BE2C (cell line): ENCODE data around the gene CNOT1.

Experiments used
- DNase-seq: peaks from one replicate; pipeline ENCODE4 v3.0.0-alpha.2; 2020
- H3K27me3 ChIP-seq: fragments of 250-450 bp; sonication (Bioruptor Pico); 2 replicates; pipeline ENCODE4 v1.5.1; 2020; ENCODE audit warnings: mild to moderate bottlenecking
- H3K36me3 ChIP-seq: fragments of 250-450 bp; sonication (Bioruptor Pico); 2 replicates; pipeline ENCODE4 v1.5.1; 2020; ENCODE audit warnings: mild to moderate bottlenecking
- H3K4me1 ChIP-seq: fragments of 250-450 bp; sonication (Bioruptor Pico); 2 replicates; pipeline ENCODE4 v1.5.1; 2020
- H3K4me3 ChIP-seq: 2 replicates; pipeline ENCODE4 v1.5.1; 2011; ENCODE audit warnings: low read depth, low read length
- H3K9me3 ChIP-seq: fragments of 250-450 bp; sonication (Bioruptor Pico); 2 replicates; pipeline ENCODE4 v1.5.1; 2020
- CTCF ChIP-seq: IDR thresholded peaks from 2 replicates; pipeline ENCODE4 v1.5.1; 2012; ENCODE audit warnings: mild to moderate bottlenecking, low read depth, low read length

The CNOT1 gene

GRCh38 chr16:58654560-58655214 is 25.1 kb upstream of the CNOT1 start:
- no peak overlapping the region for H3K4me3 ChIP-seq
- no peak for DNase-seq
- no peak for TF ChIP-seq CTCF

DNA sequence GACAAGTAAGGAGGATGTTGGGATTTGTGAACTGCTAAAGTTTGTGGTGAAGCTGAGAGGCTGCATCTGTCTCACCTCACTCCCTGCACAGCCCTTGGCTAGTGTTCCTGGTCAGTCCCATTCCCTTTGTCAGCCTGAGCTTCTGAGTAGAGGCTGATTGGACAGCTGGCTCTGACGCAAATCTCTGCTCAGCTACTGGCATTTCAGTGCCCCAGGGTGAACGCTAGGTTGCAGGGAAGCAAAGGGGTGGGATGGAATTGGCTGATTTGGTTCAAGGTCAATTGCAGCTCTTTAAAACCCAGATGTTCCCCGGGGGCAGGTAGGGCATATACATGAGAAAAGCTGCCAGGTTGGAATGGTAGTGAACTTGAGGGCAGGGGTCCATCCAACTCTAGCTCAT is 23.1 kb upstream of the CNOT1 start:
- Histone ChIP-seq H3K4me1 (no peaks in the 10 kb centered on the region; the same call in 1 of the 2 replicates), H3K9me3 (no peaks in the 10 kb centered on the region), H3K4me3 (no peak overlapping the region), H3K36me3 (no peaks in the 10 kb centered on the region), H3K27me3 (no peaks in the 10 kb centered on the region)
- peak; percentile 88 for DNase-seq
- TF ChIP-seq CTCF = no peak; the same call in 1 of the 2 replicates

More at GRCh38 chr16:58654560-58655214, 25.1 kb upstream of the CNOT1 start:
- Histone ChIP-seq H3K9me3 (no peaks in the 10 kb centered on the region), H3K27me3 (no peaks in the 10 kb centered on the region), H3K4me1 (no peaks in the 10 kb centered on the region; the same call in 1 of the 2 replicates), H3K36me3 (no peaks in the 10 kb centered on the region)

- Histone ChIP-seq H3K4me1 (no peaks in the 10 kb centered on the region; the same call in 1 of the 2 replicates), H3K27me3 (no peaks in the 10 kb centered on the region), H3K4me3 (no peak overlapping the region), H3K36me3 (no peaks in the 10 kb centered on the region), H3K9me3 (no peaks in the 10 kb centered on the region)
- TF ChIP-seq CTCF = no peak
- DNase-seq = no peak
Measured at GRCh38 chr16:58651965-58652348, 22.3 kb upstream of the CNOT1 start.

DNA sequence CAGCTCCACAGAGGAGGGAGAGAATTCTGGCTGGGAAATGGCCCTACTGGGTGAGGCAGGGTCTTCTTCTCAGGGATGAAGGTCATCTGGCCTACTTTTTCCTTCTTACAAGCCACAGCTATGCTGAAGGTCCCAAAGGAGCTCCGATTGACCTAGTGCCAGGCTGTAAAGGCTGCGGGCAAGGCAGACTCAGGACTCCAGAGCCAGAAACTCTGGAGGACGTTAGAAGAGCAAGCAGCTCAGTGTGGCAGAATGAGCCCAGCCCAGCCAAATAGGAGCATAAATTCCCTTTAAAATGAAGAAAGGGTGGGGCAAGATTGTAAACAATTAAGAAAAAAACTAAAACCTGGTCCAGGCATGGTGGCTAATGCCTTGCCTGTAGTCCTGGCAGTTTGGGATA is 20.1 kb upstream of the CNOT1 start:
- Histone ChIP-seq H3K4me3 (no peak overlapping the region), H3K4me1 (no peaks in the 10 kb centered on the region; the same call in 1 of the 2 replicates), H3K36me3 (no peaks in the 10 kb centered on the region), H3K27me3 (no peaks in the 10 kb centered on the region), H3K9me3 (no peaks in the 10 kb centered on the region)
- no peak for DNase-seq
- no peak for TF ChIP-seq CTCF

DNA sequence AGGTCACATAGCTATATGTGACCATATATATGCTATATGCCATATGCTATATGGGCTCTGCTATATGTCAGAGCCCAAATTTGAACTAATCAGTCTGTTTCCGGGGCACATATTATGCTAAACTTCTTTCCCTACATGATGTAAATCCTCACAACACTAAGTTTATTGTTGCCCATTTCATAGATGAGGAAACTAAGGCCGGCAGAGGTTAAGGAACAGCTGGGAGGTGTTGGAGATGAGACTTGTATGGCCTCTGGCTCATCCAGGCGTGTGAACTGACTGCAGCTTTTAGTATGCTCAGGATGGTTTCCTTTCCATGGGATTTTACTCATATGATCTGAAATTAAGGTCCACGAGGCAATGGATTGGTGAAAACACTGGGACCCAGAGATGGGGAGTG is 17.5 kb upstream of the CNOT1 start:
- TF ChIP-seq CTCF = no peak
- no peaks in the 10 kb centered on the region for H3K4me1 ChIP-seq
- no peak for DNase-seq

DNA sequence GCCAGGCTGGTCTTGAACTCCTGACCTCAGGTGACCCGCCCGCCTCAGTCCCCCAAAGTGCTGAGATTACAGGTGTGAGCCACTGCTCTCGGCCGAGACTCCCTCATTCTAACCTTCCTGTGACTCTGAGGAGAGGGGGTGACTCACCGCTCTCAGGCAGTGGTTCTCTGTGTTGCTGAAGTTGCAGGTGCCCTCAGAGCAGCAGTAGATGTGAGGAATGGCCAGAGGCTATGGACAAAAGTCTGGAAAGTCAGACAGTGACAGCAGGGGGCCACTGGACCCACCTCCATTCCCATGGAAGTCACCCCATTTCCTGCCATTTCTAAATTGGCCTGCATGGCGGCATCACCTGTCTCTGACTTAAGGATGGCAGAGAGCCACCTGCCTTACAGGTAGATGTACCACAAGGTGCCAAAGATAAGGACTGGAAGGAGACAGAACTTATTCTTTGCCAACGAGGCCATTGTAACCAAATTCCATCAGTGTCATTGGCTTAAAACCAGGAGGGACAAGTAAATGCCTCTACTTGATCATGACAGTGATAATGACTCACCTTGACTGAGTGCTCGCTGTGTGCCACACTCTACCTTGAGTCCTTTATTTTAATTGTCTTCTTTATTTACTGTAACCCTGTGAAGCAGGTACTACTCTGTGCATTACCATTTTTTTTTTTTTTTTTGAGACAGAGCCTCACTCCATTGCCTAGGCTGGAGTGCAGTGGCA is 15.3 kb upstream of the CNOT1 start:
- no peak for DNase-seq
- Histone ChIP-seq H3K36me3 (no peaks in the 10 kb centered on the region), H3K4me1 (no peaks in the 10 kb centered on the region), H3K4me3 (no peak overlapping the region), H3K27me3 (no peaks in the 10 kb centered on the region), H3K9me3 (no peaks in the 10 kb centered on the region)
- no peak for TF ChIP-seq CTCF

More for the DNA sequence above, 17.5 kb upstream of the CNOT1 start:
- no peaks in the 10 kb centered on the region for H3K36me3 ChIP-seq
- no peaks in the 10 kb centered on the region for H3K27me3 ChIP-seq
- H3K4me3 ChIP-seq = no peak overlapping the region
- no peaks in the 10 kb centered on the region for H3K9me3 ChIP-seq
